ENCODE results near the gene COL9A2.

COL9A2 gene

DNA sequence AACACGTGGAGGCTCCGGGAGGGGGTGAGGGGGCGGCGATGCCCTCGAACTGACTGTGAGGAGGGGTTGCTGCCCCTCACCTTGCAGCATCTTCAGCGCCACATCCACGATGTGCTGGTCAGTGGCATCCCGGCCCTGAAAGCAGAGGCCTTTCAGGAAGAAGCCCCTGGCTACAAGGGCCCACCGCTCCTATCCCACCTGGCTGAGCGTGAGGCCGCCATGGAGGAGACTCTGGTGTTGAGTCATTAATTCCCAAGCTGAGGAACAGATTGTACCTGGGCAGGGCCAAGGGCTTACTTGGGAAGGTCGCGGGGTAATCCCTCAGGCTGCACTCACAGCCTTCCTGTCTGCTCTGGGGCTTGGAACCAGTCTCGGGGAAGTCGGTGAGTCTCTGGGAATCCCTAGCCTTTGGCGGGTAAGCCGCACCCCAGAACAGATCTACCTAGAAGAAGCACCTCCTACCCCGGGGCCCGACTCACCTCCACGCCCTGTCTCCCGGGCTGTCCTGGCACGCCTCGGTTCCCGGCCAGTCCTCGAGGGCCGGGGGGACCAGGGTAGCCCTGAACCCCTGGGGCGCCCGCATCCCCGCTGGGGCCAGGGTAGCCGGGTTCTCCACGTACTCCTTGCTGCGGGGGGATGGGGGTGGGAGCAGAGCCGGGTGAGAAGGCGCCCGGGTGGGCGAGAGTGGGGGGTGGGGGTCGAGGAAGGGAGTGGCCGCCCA, 13.9 kb downstream of the COL9A2 start:
- DNase-seq (ENCODE audit: low spot score) = no peak

- DNase-seq (ENCODE audit: low spot score) = no peak
Observed at GRCh38 chr1:40302475-40302874, 14.6 kb downstream of the COL9A2 start.

DNA sequence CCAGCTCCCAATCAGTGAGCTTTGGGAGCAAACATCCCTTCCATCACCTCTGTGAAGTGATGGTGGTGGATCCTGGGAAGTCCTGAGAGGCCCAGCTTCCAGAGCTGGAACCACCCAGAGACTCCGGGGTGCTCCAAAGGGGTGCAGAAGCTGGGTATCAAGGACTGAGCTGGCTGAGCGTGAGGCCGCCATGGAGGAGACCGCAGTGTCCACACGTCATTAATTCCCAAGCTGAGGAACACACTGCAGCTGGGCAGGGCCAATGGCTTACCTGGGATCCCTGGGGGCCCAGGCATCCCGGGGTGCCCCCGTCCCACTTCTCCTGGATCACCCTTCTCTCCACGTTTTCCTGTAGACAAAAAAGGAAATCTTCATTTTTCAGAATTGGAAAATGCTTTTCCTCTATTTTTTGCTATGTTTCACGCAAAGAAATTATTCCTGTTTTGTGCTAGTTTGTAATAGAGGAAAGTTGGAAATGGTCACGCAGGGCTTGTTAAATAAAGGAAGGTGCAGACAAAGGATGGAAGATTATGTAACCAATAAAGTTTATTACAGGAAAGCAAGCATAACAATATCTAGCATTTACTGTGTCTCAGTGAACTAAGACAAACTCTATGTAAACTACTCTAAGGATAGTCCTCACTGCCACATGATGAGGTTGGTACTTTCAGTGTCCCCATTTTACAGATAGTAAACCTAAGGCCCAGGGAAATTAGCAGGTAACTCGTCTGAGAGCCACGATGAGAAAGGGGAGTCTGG, 15.4 kb downstream of the COL9A2 start:
- no peak for DNase-seq (ENCODE audit: low spot score)

- no peak for DNase-seq (ENCODE audit: low spot score)
Observed at GRCh38 chr1:40301066-40301465, 16.0 kb downstream of the COL9A2 start.

DNA sequence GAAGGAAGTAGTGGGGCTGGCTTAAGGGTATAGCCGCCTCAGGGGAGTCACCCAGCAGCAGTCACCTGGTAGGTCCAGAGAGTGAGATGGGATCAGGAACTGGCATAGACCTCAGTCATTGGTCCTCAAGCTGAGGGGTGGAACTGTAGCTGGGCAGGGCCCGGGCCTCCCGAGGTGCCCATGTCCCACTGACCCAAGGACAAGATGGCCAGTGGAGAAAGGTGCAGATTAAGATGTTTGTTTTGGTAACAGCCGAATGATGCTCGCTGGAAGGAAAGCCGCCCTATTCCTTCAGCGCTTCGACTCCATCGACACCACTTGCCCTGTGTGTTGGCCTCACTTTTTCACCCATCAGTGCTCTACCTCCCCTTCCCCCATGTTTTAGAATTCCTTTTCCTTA, 16.4 kb downstream of the COL9A2 start:
- DNase-seq (ENCODE audit: low spot score) = no peak

DNA sequence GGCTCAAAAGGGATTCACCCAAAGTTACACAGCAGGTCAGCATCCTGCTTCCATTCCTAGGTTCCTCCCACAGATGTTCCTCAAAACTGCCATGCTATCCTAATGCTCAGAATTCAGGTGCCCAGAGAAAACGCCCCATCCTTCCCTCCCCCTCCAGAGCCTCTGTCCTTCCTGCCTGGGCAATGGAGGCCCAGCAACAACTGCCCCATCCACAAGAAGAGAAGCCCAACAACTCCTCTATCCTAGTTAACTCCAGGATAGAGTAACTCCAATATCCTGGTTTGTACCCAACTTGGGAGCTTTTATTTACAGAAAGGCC, 16.9 kb downstream of the COL9A2 start:
- no peak for DNase-seq (ENCODE audit: low spot score)

GRCh38 chr1:40299366-40300248, 17.5 kb downstream of the COL9A2 start:
- no peak for DNase-seq (ENCODE audit: low spot score)

DNA sequence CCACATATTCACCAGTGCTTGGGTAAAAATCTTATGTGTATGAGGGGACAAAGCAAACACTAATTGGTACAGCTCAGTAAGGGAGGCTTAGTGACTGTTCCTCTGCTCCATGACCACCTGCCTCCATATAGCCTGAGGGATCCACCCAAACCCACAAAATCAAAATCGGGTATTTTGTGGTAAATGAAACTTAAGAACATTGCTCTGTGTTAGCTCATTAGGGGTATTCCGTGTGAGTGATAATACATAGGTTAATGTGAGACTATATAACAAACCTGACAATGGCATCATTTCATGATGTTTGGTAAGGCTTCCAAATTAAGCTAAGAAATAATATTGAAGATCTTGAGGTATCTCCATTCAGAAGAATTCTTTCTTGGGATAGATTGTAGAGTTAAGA, 25.8 kb downstream of the COL9A2 start:
- DNase-seq (ENCODE audit: low spot score) = no peak

DNA sequence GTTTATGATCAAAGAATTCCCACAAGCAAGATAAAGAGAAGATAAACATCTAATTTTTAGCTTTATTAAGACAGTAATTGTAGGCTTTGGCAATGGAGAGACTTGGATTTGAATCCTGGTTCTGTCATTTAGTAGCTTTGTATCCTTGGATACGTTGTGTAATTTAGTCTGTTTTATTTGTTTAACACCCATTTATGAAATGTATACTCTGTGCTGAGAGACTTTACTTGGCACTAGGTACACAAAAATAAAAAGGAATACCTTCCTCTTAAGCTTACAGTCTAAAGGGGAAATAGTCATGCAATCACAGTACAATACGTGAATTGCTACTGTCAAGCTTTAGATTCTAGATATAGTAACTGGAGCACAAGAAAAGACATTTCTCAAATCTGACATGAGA, 35.2 kb downstream of the COL9A2 start:
- DNase-seq (ENCODE audit: low spot score) = no peak

- no peak for DNase-seq (ENCODE audit: low spot score)
Observed at GRCh38 chr1:40276122-40276521, 41.0 kb downstream of the COL9A2 start.

- DNase-seq (ENCODE audit: low spot score) = no peak
Observed at GRCh38 chr1:40274331-40274730, 42.8 kb downstream of the COL9A2 start.

DNA sequence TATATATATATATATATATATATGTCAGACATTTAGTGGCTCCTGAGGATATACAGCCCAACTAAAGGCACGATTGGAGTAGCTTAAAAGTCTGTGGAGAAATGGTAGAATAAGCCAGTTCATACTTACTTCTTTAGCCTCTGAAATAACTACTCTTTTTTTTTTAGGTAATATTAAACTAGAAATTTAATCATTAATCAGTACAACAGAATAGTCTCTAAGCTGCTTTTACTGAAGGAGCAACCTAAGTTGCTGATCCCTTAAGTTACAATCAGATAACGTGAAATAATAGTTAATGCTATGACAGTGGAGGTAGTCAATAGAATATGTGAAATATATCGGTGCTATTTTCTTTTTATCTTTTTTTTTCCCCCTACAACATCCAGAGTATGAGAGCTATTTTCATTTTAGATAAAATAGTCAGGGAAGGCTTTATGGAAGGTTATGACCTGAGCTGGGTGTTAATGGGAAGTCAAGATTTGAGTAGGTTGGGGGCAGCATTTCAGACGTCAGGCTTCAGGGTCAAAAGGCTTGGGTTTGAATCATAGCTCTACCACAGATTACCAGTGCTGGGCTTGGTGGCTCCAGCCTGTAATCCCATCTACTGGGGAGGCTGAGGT, 43.4 kb downstream of the COL9A2 start:
- DNase-seq (ENCODE audit: low spot score) = no peak

GRCh38 chr1:40272653-40273213, 44.4 kb downstream of the COL9A2 start:
- DNase-seq (ENCODE audit: low spot score) = no peak

- DNase-seq (ENCODE audit: low spot score) = no peak
Observed at GRCh38 chr1:40270152-40270834, 46.8 kb downstream of the COL9A2 start.

DNA sequence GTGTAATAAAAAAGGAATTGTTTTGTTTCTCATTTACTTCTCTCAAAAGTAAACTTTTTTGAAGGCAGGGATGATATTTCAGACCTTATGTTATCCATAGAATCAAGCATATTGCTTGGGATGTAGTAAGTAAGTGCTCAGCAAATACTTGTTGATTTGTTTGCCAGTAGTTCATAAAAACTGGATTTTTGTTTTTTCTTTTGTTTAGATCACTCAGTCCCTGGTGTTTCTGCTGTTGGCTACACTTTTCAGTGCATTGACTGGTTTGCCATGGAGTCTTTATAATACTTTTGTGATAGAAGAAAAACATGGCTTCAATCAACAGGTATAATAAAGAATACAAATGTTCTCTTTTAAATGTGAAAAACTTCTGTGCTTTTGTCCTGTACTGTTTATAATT, 48.9 kb downstream of the COL9A2 start:
- no peak for DNase-seq (ENCODE audit: low spot score)

GRCh38 chr1:40267767-40268187, 49.3 kb downstream of the COL9A2 start:
- no peak for DNase-seq (ENCODE audit: low spot score)

DNA sequence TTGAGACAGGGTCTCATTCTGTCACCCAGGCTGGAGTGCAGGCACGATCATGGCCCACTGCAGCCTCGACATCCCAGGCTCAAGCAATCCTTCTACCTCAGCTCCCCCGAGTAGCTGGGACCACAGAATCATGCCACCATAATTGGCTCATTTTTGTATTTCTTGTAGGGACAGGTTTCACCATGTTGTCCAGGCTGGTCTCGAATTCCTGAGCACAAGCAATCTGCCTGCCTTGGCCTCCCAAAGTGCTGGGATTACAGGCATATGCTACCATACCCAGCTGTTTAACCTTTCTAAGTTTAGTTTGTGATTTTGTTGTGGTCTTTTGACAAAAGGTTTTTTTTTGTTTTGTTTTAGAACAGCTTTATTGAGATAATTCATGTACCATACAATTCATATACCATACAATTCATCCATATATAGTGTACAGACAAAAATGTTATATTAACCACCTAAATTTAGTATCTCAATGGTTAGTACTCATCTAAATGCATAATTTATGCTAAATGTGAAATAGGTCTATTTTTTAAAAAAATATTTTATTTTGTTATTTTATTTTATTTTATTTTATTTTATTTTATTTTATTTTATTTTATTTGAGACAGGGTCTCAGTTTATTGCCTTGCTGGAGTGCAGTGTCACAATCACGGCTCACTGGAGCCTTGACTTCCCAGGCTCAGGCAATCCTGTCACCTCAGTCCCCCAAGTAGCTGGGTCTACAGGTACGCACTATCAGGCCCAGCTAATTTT, 50.1 kb downstream of the COL9A2 start:
- no peak for DNase-seq (ENCODE audit: low spot score)

- DNase-seq (ENCODE audit: low spot score) = no peak
Observed at GRCh38 chr1:40265919-40266318, 51.2 kb downstream of the COL9A2 start.

- no peak for DNase-seq (ENCODE audit: low spot score)
Observed at GRCh38 chr1:40265298-40265697, 51.8 kb downstream of the COL9A2 start.

- DNase-seq (ENCODE audit: low spot score) = no peak
Observed at GRCh38 chr1:40264354-40264781, 52.7 kb downstream of the COL9A2 start.

DNA sequence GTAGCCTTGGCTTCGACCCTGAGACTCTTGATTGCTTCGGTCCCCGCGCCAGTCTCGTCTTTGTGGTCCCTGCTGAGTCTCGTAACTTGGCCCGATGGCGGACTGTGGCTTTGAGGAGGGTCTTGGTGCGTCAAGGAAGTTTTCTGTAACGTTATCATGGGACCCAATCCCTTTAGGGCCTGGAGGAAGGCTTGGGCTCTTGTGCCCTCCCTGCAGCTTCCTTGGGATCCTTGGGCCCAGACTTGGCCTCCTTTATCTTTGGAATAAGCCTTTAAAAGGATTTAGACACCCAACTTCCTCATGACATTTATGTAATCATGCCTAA, 58.7 kb downstream of the COL9A2 start:
- no peak for DNase-seq (ENCODE audit: low spot score)
